Stimulated activated CD4-positive, alpha-beta T cell treated with anti-CD3 and anti-CD28 coated beads, TNF-alpha, amount 100 ng/mL, for 24 hours (primary cell): Measurements from ENCODE around the gene ABHD10.

Experiments
- DNase-seq, 3 experiments: peaks; one replicate each; pipeline ENCODE4 v3.0.0-alpha.2; 2020; ENCODE audit warnings: low read depth in 3 of 3

Gene ABHD10

GRCh38 chr3:112000966-112001365, 22.1 kb downstream of the ABHD10 start:
- no peak for DNase-seq

GRCh38 chr3:112001526-112001925, 22.7 kb downstream of the ABHD10 start:
- DNase-seq = no peak

GRCh38 chr3:112002096-112002971, 23.5 kb downstream of the ABHD10 start:
- peak; percentile 29 to 61 (median 33) for DNase-seq

GRCh38 chr3:112003321-112004080, 24.7 kb downstream of the ABHD10 start:
- no peak for DNase-seq

- DNase-seq = no peak
Measured at GRCh38 chr3:112004187-112004586, 25.4 kb downstream of the ABHD10 start.

- DNase-seq = no peak
Measured at GRCh38 chr3:112004669-112005068, 25.8 kb downstream of the ABHD10 start.

GRCh38 chr3:112005091-112005672, 26.4 kb downstream of the ABHD10 start:
- DNase-seq = no peak

GRCh38 chr3:112007633-112008032, 28.8 kb downstream of the ABHD10 start:
- no peak for DNase-seq

GRCh38 chr3:112009670-112010069, 30.8 kb downstream of the ABHD10 start:
- no peak for DNase-seq

GRCh38 chr3:112010636-112011035, 31.8 kb downstream of the ABHD10 start:
- no peak for DNase-seq

GRCh38 chr3:112011376-112011940, 32.6 kb downstream of the ABHD10 start:
- DNase-seq = no peak

- DNase-seq = no peak
Measured at GRCh38 chr3:112012205-112012992, 33.6 kb downstream of the ABHD10 start.

- peak; percentile 15 to 60 (median 26) for DNase-seq
Measured at GRCh38 chr3:112013058-112013783, 34.4 kb downstream of the ABHD10 start.

GRCh38 chr3:112013784-112014143, 34.9 kb downstream of the ABHD10 start:
- no peak for DNase-seq

GRCh38 chr3:112017091-112017490, 38.3 kb downstream of the ABHD10 start:
- DNase-seq = no peak

- no peak for DNase-seq
Measured at GRCh38 chr3:112018712-112019111, 39.9 kb downstream of the ABHD10 start.

- DNase-seq = no peak
Measured at GRCh38 chr3:112019716-112020115, 40.9 kb downstream of the ABHD10 start.

- no peak for DNase-seq
Measured at GRCh38 chr3:112020674-112021085, 41.9 kb downstream of the ABHD10 start.

GRCh38 chr3:112027142-112027541, 48.3 kb downstream of the ABHD10 start:
- DNase-seq = no peak

- no peak for DNase-seq
Measured at GRCh38 chr3:112027826-112028225, 49.0 kb downstream of the ABHD10 start.

GRCh38 chr3:112030901-112031300, 52.1 kb downstream of the ABHD10 start:
- DNase-seq = no peak
